Cardiac fibroblast (primary cell): ENCODE data around the gene NCEH1.

Experiments used
- DNase-seq, 2 donors: peaks; one replicate each; pipeline versions ENCODE4 v3.0.0 to v3.0.0-alpha.2; 2010; ENCODE audit warnings: low read depth in 2 of 2
- H3K4me3 ChIP-seq, 2 donors: replicated peaks in 1 of 2; 1 replicate in 1 of 2; 2 replicates in 1 of 2; pipeline ENCODE4 v1.5.1; 2011; ENCODE audit warnings: low read depth in 2 of 2, low read length in 2 of 2, mild to moderate bottlenecking in 2 of 2, moderate library complexity in 1 of 2
- CTCF ChIP-seq: IDR thresholded peaks from one replicate; pipeline ENCODE4 v1.5.1; 2011; ENCODE audit warnings: low read depth, mild to moderate bottlenecking, low read length, inconsistent platforms

The NCEH1 gene

DNA sequence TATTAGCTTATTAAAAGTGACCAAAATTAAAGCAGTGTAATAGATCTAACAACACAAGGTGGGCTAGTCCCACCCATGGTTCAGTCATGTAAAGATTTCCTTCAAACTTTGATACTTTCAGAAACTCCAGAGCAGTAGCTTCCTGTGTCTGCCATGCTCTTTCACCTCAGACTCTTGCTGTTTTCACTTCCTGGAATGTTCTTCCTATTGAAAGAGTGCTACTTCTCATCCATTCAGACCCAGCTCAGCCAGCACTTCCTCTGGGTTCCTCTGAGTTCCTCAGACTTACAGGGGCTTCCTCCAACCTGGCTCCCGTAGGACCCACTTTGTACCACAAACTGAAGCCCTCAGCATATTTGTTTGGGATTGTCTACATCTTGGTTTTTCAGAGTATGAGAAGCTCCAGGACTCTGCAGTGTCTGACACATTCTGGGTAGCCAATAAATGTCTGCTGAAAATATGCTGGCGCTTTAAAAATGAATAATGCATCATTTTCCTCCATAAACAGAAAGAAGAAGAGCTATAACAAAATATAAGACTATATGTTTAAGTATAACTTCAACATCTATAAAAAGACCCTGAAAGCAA lies 18.0 kb downstream of the NCEH1 start:
- TF ChIP-seq CTCF, result no peak
- H3K4me3 ChIP-seq, result no peak overlapping the region
- DNase-seq, result no peak

GRCh38 chr3:172690936-172691335 lies 19.9 kb downstream of the NCEH1 start:
- H3K4me3 ChIP-seq, result no peak overlapping the region
- TF ChIP-seq CTCF, result no peak

DNA sequence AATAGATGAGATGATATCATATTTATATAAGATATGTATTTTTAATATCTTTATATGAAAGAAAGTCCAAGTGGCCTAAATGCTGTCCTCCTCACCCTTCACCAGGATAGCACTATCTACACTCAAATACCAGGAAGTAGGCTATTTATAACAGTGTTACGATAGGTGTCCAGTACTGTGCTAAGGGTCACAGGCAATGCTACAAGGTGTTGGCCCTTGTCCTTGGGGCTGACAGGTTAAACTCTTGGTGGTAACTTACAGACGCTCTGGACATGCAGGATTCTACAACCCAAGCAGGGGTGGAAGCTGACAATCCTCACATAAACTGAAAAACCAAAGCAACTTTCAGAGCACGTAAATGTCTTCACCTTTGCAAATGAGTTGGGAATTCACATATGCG lies 22.3 kb downstream of the NCEH1 start:
- no peak for DNase-seq
- H3K4me3 ChIP-seq, result no peak overlapping the region
- no peak for TF ChIP-seq CTCF

More at GRCh38 chr3:172690936-172691335, 19.9 kb downstream of the NCEH1 start:
- DNase-seq, result no peak

DNA sequence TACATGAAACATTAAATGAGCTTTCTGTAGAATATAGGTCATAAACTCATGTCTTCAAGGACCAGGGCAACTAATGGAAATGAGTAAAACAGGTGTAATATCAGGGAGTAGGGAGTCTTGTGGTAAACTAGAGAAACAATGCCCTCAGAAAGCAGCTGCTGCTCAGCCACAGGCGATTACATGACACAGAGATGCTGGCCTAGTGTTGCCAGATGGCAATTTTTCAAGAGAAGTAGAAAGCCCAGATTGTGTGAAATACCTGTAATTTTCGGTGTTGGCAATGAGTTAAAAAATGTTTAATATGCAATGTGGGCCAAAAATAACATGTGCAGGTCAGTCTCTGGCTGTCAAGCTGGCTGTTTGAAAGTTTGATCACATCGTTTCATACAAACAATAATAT lies 23.4 kb downstream of the NCEH1 start:
- no peak for TF ChIP-seq CTCF
- no peak overlapping the region for H3K4me3 ChIP-seq
- no peak for DNase-seq

DNA sequence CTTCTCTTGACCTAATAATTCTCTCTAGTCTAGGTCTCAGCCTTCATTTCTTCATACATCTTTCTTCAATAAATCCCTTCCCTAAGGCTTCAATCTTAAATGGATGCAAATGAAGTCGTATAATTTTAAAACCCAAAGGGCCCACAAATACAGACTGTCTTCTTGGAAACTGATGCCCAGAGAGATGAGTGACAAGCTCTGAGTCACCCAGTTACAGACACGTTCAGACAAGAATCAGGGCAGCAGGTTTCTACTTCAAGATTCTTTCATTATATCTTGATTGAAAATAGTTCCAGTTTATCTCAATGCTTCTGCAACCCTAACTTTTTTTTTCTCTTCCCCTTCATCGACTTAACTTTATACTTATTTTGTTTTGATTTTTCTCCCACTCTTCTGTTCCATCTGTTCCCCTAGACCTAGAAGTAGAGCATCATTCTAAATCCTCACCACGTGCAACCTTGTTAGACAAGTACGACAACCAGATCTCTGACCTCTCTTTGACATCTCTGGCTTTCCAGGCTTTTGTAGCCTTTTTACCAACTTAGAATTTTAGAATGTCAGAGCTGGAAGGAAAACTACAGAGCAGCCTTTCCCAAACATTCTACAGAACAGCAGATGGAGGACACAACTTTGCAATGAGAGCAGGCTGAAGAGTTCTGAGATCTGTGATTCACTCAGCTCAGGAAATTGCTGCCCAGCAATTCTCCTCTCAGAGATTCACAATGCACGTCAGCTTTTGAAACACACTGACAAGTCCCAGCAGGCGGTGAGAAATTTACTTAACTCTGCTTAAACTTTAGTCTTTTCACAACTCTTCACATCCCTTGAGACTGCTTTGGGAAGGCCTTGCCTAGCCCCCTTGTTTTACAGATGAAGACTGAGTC lies 25.3 kb downstream of the NCEH1 start:
- H3K4me3 ChIP-seq, result no peak overlapping the region
- peak; percentile 42 to 69 for DNase-seq
- no peak for TF ChIP-seq CTCF

DNA sequence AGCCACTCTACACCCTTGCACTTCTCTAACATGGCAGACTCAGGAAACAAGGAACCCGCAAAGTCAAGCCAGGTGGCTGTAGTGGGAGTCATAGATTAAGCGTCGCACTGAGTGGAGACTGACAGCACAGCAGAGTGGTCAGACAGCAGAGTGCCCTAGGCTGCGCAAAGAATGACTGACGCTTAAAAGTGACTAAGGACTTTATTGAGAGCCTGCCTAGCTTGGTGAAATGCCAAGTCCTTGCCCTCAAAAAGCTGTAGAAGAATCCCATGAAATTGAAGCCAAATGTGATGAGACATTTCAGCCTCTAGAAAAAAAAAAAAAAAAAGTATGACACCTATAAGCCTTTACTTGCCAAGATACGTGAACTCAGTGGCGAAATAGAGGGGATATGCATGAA lies 30.2 kb downstream of the NCEH1 start:
- TF ChIP-seq CTCF, result no peak
- DNase-seq, result peak; percentile 33 to 53
- no peak overlapping the region for H3K4me3 ChIP-seq

DNA sequence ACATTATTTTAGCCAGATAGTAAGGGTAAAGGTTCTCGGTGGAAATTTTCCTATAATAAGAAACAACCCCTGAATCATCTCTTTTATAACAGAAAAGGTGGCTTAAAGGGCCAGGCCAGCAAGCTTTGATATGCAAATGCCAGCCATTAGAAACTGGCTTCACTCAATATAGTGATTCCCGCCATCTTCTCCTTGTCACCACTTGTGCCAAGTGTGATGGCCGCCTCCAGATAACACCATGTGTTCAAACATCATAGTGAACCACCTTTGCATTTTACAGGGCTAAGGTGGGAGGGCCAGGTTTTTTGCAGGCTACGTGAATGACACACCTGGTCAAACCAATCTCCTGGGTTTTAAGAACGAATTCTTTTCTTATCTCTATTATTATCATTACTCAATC lies 31.3 kb downstream of the NCEH1 start:
- no peak for DNase-seq
- no peak overlapping the region for H3K4me3 ChIP-seq
- TF ChIP-seq CTCF, result no peak
